Endothelial cell of umbilical vein (primary cell): ENCODE results near the gene PRPF8. TPM values are rescaled to one million over a fixed set of nuclear protein-coding genes. Genes with fewer than 3 reads are reported as not detected.

Source experiments
- BruUV-seq: library from RNA; stranded (reverse); fragments of 400-500 nt; replicated peaks from 2 replicates; lab custom pipeline; 2021; lab: Mats Ljungman, UMichigan
- CTCF ChIA-PET: fragments of 300-600, 350-600 bp; sonication (Branson Sonifier 250); formaldehyde crosslinking; loops from one replicate; lab custom pipeline; 2021; ENCODE audit warnings: antibody characterized with exemption, inconsistent platforms; lab: Charles Lee
- POLR2A ChIA-PET: fragments of 300-600, 350-600 bp; sonication (Branson Sonifier 250); formaldehyde crosslinking; loops from one replicate; lab custom pipeline; 2021; ENCODE audit warnings: antibody characterized with exemption, inconsistent platforms; lab: Charles Lee
- DNase-seq: peaks from one replicate; pipeline ENCODE4 v3.0.0-alpha.2; 2011; ENCODE audit warnings: low read depth, low spot score
- FAIRE-seq: peaks from 2 replicates; lab custom pipeline; 2011; peaks lifted over from hg19 to GRCh38; lab: Jason Lieb, UNC
- H2AFZ ChIP-seq: 2 replicates; pipeline ENCODE4 v1.6.0; 2012; ENCODE audit warnings: low read depth, low read length, control low read depth, inconsistent platforms
- H3K27ac ChIP-seq: 2 replicates; pipeline ENCODE4 v1.5.1; 2011; ENCODE audit warnings: low read depth, mild to moderate bottlenecking, control low read depth, low read length, moderate library complexity; ENCODE audit not compliant: insufficient read depth
- H3K27me3 ChIP-seq, 2 experiments: 2 replicates each; pipeline versions ENCODE4 v1.6.0 to v1.6.1; 2011; ENCODE audit warnings: low read length in 2 of 2, mixed read lengths in 1 of 2; ENCODE audit not compliant: control insufficient read depth in 2 of 2, insufficient read depth in 2 of 2
- H3K36me3 ChIP-seq, 2 experiments: 2 replicates in 1 of 2; 3 replicates in 1 of 2; pipeline ENCODE4 v1.5.1; 2011; ENCODE audit warnings: low read length in 2 of 2, mild to moderate bottlenecking in 1 of 2, moderate library complexity in 1 of 2; ENCODE audit not compliant: control insufficient read depth in 2 of 2, insufficient read depth in 2 of 2; ENCODE audit errors: extremely low read depth in 1 of 2
- H3K4me1 ChIP-seq: 3 replicates; pipeline ENCODE4 v1.5.1; 2011; ENCODE audit warnings: mild to moderate bottlenecking, low read length; ENCODE audit not compliant: control insufficient read depth, insufficient read depth; ENCODE audit errors: extremely low read depth
- H3K4me2 ChIP-seq: 2 replicates; pipeline ENCODE4 v1.6.1; 2011; ENCODE audit warnings: low read length, control low read depth, mixed read lengths; ENCODE audit not compliant: insufficient read depth
- H3K4me3 ChIP-seq, 3 experiments: fragments of 200-600 bp in 1 of 3; sonication (generic), shearing (Covaris generic) in 1 of 3; replicated peaks in 1 of 3; 2 replicates each; pipeline ENCODE4 v1.5.1; 2011 to 2016; ENCODE audit warnings: control low read depth in 3 of 3, low read length in 3 of 3, mild to moderate bottlenecking in 2 of 3, inconsistent platforms in 1 of 3, low read depth in 1 of 3, moderate library complexity in 1 of 3; ENCODE audit not compliant: insufficient read depth in 1 of 3
- H3K79me2 ChIP-seq: 2 replicates; pipeline ENCODE4 v1.6.0; 2012; ENCODE audit warnings: low read length, inconsistent platforms; ENCODE audit not compliant: control insufficient read depth, insufficient read depth
- H3K9ac ChIP-seq: replicated peaks from 2 replicates; pipeline ENCODE3; 2011; ENCODE audit warnings: low read length, control low read depth; ENCODE audit not compliant: insufficient read depth; ENCODE audit errors: extremely low read depth
- H3K9me1 ChIP-seq: replicated peaks from 3 replicates; pipeline ENCODE4 v1.6.0; 2011; ENCODE audit warnings: mild to moderate bottlenecking, low read length; ENCODE audit not compliant: control insufficient read depth, insufficient read depth; ENCODE audit errors: extremely low read depth
- H3K9me3 ChIP-seq: replicated peaks from 2 replicates; pipeline ENCODE4 v1.5.1; 2012; ENCODE audit warnings: low read length, inconsistent platforms; ENCODE audit not compliant: control insufficient read depth, insufficient read depth
- H4K20me1 ChIP-seq: replicated peaks from 2 replicates; pipeline ENCODE3; 2011; ENCODE audit warnings: mild to moderate bottlenecking, low read length; ENCODE audit not compliant: control insufficient read depth, insufficient read depth; ENCODE audit errors: extremely low read depth
- EZH2 ChIP-seq: IDR thresholded peaks from 2 replicates; pipeline ENCODE4 v1.6.1; 2012; ENCODE audit warnings: borderline replicate concordance, low read depth, mild to moderate bottlenecking, moderate library complexity, low read length, inconsistent platforms; ENCODE audit not compliant: severe bottlenecking
- FOS ChIP-seq: IDR thresholded peaks from 2 replicates; pipeline ENCODE4 v1.6.1; 2011; ENCODE audit warnings: mild to moderate bottlenecking, low read length, moderate library complexity, borderline replicate concordance; ENCODE audit not compliant: insufficient read depth
- JUN ChIP-seq: IDR thresholded peaks from 2 replicates; pipeline ENCODE4 v1.6.1; 2011; ENCODE audit warnings: borderline replicate concordance, low read depth; ENCODE audit not compliant: insufficient read length, insufficient read depth
- MYC ChIP-seq: IDR thresholded peaks from one replicate; pipeline ENCODE4 v1.6.1; 2011; ENCODE audit warnings: mild to moderate bottlenecking, low read depth, low read length
- POLR2A ChIP-seq: IDR thresholded peaks from 2 replicates; pipeline ENCODE4 v1.6.1; 2012; ENCODE audit warnings: low read depth, mild to moderate bottlenecking, control low read depth, low read length
- POLR2AphosphoS5 ChIP-seq: IDR thresholded peaks from 2 replicates; pipeline ENCODE4 v1.6.1; 2012; ENCODE audit warnings: low read depth, mild to moderate bottlenecking, control low read depth, low read length, moderate library complexity; ENCODE audit not compliant: insufficient read depth
- dilution Hi-C: fragments of 300-500 bp; cut with MboI; formaldehyde crosslinking; loops from one replicate; pipeline ENCODE4 v1.15.0; 2019; ENCODE audit warnings: low sequenced_read_pairs; ENCODE audit not compliant: extremely low pct_ligation_motif_present
- intact Hi-C: fragments of 100-400 bp; cut with micrococcal nuclease; formaldehyde crosslinking; loops from one replicate; pipeline ENCODE4 v1.10.0; 2022
- polyA plus RNA-seq, 4 experiments: library from polyadenylated mRNA; depleted of rRNA in 3 of 4; stranded (reverse) in 3 of 4; unstranded in 1 of 4; fragments of >200 nt; gene quantifications; 2 replicates each; pipeline versions ENCODE4 v1.2.1 to v1.2.3, GENCODE V29; 2011 to 2012; ENCODE audit warnings: missing spikeins in 1 of 4
- total RNA-seq: library from RNA; stranded (reverse); gene quantifications from 2 replicates; pipeline ENCODE4 v1.2.3, GENCODE V29; 2021
- TF ChIP-seq, protein P1 (sequence below), 2 donors: IDR thresholded peaks; 1 replicate in 1 of 2; 2 replicates in 1 of 2; pipeline ENCODE4 v1.5.1; 2011; ENCODE audit warnings: low read length in 2 of 2, mild to moderate bottlenecking in 2 of 2, moderate library complexity in 2 of 2, control low read depth in 1 of 2, inconsistent platforms in 1 of 2, low read depth in 1 of 2; ENCODE audit not compliant: insufficient read depth in 1 of 2; ENCODE audit errors: extremely low read depth in 1 of 2

Gene PRPF8
- total and polyA plus RNA-seq, 2 donors (not counting 3 experiments of a cell fraction or from before 2014, with no cell fraction given): 215 to 301 TPM

DNA sequence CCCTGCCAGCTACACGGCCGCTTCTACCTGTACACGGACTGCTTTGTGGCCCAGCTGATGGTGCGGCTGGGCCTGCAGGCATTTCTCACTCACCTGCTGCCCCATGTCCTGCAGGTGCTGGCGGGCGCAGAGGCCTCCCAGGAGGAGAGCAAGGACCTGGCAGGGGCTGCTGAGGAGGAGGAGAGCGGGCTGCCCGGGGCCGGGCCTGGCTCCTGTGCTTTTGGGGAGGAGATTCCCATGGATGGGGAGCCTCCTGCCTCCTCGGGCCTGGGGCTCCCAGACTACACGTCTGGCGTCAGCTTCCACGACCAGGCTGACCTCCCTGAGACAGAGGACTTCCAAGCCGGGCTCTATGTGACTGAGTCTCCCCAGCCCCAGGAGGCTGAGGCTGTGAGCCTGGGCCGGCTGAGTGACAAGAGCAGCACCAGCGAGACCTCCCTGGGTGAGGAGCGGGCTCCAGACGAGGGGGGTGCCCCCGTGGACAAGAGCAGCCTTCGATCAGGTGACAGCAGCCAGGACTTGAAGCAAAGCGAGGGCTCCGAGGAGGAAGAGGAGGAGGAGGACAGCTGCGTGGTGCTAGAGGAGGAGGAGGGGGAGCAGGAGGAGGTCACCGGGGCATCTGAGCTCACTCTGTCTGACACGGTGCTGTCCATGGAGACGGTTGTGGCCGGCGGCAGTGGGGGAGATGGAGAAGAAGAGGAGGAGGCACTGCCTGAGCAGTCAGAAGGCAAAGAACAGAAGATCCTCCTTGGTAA lies 43.4 kb upstream of the PRPF8 start:
- CTCF ChIA-PET: interaction anchor here (1.0 to 12.8 kb wide), 5 partner anchors 11 to 59 kb away, joined by 3 to 262 read pairs (median 3); no protein-coding TSS in a partner anchor
- POLR2A ChIA-PET: interaction anchor here (1.5 kb wide), 1 partner anchor 11 kb away, joined by 4 read pairs; no protein-coding TSS in a partner anchor
- Histone ChIP-seq H3K4me1 (peaks cover 7% of the 10 kb centered on the region), H3K27ac (no peak overlapping the region), H3K36me3 (peaks cover 0 to 3% of the 10 kb centered on the region in 2 experiments), H3K4me3 (no peak overlapping the region), H3K9me3 (no peaks in the 10 kb centered on the region), H3K79me2 (peaks cover 2% of the 10 kb centered on the region), H4K20me1 (no peaks in the 10 kb centered on the region), H2AFZ (no peak overlapping the region), H3K27me3 (no peaks in the 10 kb centered on the region), H3K9me1 (no peaks in the 10 kb centered on the region), H3K9ac (no peak overlapping the region), H3K4me2 (no peak overlapping the region)
- dilution Hi-C loops (no loop called here), intact Hi-C loops (no loop called here)
- TF ChIP-seq, protein P1, sequence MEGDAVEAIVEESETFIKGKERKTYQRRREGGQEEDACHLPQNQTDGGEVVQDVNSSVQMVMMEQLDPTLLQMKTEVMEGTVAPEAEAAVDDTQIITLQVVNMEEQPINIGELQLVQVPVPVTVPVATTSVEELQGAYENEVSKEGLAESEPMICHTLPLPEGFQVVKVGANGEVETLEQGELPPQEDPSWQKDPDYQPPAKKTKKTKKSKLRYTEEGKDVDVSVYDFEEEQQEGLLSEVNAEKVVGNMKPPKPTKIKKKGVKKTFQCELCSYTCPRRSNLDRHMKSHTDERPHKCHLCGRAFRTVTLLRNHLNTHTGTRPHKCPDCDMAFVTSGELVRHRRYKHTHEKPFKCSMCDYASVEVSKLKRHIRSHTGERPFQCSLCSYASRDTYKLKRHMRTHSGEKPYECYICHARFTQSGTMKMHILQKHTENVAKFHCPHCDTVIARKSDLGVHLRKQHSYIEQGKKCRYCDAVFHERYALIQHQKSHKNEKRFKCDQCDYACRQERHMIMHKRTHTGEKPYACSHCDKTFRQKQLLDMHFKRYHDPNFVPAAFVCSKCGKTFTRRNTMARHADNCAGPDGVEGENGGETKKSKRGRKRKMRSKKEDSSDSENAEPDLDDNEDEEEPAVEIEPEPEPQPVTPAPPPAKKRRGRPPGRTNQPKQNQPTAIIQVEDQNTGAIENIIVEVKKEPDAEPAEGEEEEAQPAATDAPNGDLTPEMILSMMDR (IDR thresholded peaks at IDR 0.05; ENCODE audit: extremely low read depth in 1 of 2, insufficient read depth in 1 of 2, low read depth in 1 of 2, low read length in 2 of 2): no peak
- TF ChIP-seq EZH2 (no peak), JUN (no peak), FOS (no peak), POLR2A (no peak), POLR2AphosphoS5 (no peak), MYC (no peak)
- FAIRE-seq: no peak
- BruUV-seq: no TSS peak
- no peak for DNase-seq
